ENCODE data around the gene RPS16.

- TF ChIP-seq POLR2A (IDR thresholded peaks at IDR 0.05), result no peak
- TF ChIP-seq CTCF (IDR thresholded peaks at IDR 0.05 in 4 of 5, conservative IDR thresholded peaks at IDR 0.05 in 1 of 5), result no peak
Observed at GRCh38 chr19:39465956-39466747, 30.4 kb upstream of the RPS16 start.

Data from gastrocnemius medialis (tissue), 4 donors.